Mucosa of gallbladder (tissue), 1 donor: ENCODE results near the gene MS4A13. TPM values are rescaled to one million over a fixed set of nuclear protein-coding genes. Genes with fewer than 3 reads are reported as not detected.
"Not testable (repeated sequence)": the region's sequence is repeated elsewhere in the genome, so short reads cannot be mapped to it uniquely, and the experiment has no call there.

Experiments used
- DNase-seq: peaks from one replicate; pipeline ENCODE4 v3.0.0-alpha.2; 2020; ENCODE audit warnings: low spot score
- total RNA-seq: library from RNA; stranded (reverse); gene quantifications from one replicate; pipeline ENCODE4 v1.2.1, GENCODE V29; 2021
- donor health status: DM: no; HTN: no; CAD: no.

Gene MS4A13, protein sequence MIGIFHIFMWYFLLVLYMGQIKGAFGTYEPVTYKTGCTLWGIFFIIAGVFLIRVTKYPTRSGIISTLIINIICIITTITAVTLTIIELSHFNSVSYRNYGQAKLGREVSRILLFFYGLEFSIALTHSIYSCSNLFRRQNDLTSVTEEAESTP
- not detected for total RNA-seq

GRCh38 chr11:60515144-60515855 is at the start of gene MS4A13:
TSS of gene MS4A13 (plus strand) at chr11:60515392. CDS start at chr11:60518084, 2,692 bp downstream.
- DNase-seq, result no peak

- DNase-seq, result no peak
Measured at GRCh38 chr11:60468829-60469228, 46.4 kb upstream of the MS4A13 start.

DNA sequence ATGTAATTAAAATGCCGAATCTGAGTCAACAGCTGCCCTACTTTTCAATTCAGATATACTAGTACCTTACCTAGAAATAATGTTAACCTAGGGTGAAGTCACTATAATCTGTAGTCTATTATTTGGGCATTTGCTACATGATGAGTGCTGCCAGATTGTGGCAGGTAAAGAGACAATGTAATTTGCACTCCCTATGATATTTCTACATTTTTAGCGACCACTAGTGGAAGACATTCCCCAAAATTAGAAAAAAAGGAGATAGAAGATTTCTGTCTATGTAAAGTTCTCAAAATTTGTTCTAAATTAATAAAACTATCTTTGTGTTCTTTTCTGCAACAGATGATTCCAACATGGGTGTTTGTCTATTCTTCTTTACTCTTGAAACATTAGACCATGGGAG is 45.5 kb upstream of the MS4A13 start:
- no peak for DNase-seq

- DNase-seq, result no peak
Measured at GRCh38 chr11:60477035-60477445, 38.2 kb upstream of the MS4A13 start.

DNA sequence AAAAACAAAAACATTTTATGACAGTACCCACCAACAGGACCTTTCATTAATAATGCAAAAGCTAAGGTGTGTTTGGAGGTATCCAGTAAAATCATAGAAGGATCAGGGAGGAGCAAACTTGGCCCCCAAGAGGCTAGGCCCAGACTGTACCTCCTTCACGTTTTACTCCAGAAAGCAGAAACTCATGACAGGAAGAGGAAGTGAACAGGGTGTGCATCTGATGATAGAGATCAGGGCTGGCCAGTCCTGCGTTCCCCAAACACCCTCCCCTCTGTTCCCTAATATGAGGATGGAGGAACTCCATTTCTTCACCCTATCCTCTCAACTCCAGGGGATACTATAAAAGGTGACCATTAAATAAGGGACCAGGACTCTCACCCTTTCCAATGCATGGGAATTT is 32.8 kb upstream of the MS4A13 start:
- no peak for DNase-seq

- peak; percentile 48 for DNase-seq
Measured at GRCh38 chr11:60485987-60486386, 29.2 kb upstream of the MS4A13 start.

GRCh38 chr11:60492488-60493009 is 22.6 kb upstream of the MS4A13 start, which contains the start of gene MS4A12:
TSS of gene MS4A12 (plus strand) at chr11:60492778. CDS start at chr11:60497319, 4,541 bp downstream.
- no peak for DNase-seq

- DNase-seq, result no peak
Measured at GRCh38 chr11:60493454-60493853, 21.7 kb upstream of the MS4A13 start.

- no peak for DNase-seq
Measured at GRCh38 chr11:60498399-60498798, 16.8 kb upstream of the MS4A13 start.

- no peak for DNase-seq
Measured at GRCh38 chr11:60498853-60499252, 16.3 kb upstream of the MS4A13 start.

DNA sequence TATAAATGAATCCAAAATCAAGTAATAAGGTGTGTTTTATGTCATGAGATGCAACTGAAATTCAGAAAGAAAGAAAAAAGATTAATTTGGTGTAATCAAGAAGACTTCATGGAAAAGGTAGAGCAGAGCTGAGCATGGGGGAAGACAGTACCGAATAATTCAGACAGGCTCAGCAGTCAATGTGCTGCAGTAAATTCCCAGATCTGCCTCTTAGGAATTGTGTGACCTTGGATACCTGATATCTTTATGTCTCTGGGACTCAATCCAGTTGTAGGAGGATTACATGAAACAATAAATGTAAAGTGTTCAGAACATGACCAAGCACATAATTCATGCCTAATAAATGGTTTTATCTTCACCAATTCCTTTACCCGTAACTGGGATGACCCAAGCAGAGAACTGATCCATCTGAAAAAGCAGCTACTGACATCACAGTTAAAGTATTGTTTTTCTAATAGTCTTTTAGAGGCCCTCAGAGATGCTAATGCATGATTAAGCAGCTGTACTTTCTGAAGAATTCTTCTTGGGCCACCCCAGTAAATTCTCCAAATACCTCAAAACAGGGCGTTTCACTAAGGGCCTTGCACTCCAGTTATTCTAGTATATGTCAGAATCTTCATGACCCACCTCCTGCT is 14.8 kb upstream of the MS4A13 start:
- DNase-seq, result no peak

- DNase-seq, result no peak
Measured at GRCh38 chr11:60502221-60502775, 12.9 kb upstream of the MS4A13 start.

- DNase-seq, result no peak
Measured at GRCh38 chr11:60504219-60504905, 10.8 kb upstream of the MS4A13 start.

GRCh38 chr11:60509609-60510008 is 5.6 kb upstream of the MS4A13 start:
- DNase-seq, result not testable (repeated sequence)

DNA sequence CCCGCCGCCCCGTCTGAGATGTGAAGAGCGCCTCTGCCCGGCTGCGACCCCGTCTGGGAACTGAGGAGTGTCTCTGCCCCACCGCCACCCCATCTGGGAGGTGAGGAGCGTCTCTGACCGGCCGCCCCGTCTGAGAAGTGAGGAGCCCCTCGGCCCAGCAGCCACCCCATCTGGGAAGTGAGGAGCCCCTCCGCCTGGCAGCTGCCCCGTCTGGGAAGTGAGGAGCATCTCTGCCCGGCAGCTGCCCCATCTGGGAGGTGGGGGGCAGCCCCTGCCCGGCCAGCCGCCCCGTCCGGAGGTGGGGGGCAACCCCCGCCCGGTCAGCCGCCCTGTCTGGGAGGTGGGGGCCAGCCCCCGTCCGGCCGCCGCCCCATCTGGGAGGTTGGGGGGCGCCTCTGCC is 5.0 kb upstream of the MS4A13 start:
- DNase-seq, result not testable (repeated sequence)

GRCh38 chr11:60511393-60511792 is 3.8 kb upstream of the MS4A13 start:
- no peak for DNase-seq

DNA sequence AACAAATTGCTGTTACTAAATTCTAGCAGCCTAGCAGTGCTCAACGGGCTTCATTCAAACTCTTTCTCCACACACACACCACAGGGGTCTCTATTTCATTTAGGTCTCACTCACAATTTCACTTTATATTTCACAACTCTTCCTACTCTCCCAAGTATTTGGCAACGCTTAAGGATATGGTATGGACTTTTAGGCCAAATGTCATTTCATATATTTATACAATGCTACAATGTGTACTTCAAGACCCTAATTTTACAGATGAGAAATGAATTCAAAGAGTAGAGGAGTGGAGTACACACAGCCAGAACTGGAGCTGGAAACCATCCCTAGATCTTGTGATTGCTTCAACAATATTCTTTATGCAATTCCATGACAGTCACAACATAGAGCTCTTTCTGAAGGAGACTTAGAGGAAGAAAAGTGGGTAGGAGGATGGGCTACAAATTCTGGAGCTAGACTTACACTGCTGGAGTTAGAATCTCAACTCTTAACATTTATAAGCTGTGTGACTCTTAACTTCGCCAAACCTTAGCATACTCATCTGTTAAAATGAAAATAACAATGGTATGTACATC is 2.5 kb upstream of the MS4A13 start:
- no peak for DNase-seq

GRCh38 chr11:60513496-60514460 is 1.4 kb upstream of the MS4A13 start:
- no peak for DNase-seq

DNA sequence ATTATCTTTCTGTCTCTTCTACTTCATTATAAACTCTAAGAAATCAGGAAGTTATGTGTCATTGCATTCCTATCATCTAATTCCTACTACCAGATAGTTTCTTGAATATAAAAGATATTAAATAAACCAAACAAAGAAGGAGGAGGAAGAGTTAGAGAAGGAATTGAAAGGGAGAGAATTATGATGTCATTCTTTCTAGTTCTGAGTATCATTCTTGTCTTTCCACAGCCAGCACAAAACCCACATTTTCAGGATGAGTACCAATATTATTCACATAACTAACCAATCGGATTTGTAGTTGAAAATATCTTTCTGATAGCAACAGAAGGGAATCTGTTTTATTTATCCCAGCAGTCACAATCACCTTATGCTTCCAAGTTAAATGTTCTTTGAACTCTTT is 13.3 kb downstream of the MS4A13 start:
- DNase-seq, result no peak

- DNase-seq, result no peak
Measured at GRCh38 chr11:60528934-60529333, 13.7 kb downstream of the MS4A13 start.
